ENCODE results near the gene KCNJ15. TPM values are rescaled to one million over a fixed set of nuclear protein-coding genes. Genes with fewer than 3 reads are reported as not detected.
A peak's percentile ranks its signal among the peaks of the same experiment; 100 is the strongest.

The KCNJ15 gene
- polyA plus RNA-seq, 3 donors, result 4.5 to 26.5 (median 8.0) TPM

DNA sequence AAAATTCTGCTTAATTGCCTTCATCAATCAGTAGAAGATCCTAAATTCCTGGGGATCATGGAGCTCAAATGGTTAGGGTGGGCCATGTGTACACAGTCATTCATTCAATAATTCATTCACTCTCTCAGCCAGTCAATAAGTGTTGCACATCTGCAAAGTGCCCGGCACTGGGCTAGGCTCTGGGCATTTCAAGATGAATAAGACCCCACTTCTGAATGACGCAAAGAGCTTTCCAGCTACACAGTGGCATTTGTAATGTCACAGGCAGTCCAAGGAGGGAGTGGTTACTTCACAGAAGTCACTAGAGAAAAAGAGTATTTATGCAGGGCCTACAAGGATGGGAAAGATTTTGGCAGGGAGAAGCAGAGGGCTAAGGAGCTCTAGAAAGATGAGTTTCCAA is 93.2 kb downstream of the KCNJ15 start:
- no peak overlapping the region for H2AFZ ChIP-seq (ENCODE audit: insufficient read depth, low read depth, low read length, poor library complexity, severe bottlenecking)
- no peaks in the 10 kb centered on the region for H3K27me3 ChIP-seq (ENCODE audit: control insufficient read depth in 2 of 2, insufficient read depth in 2 of 2, low read length in 2 of 2)
- intact Hi-C loops (cut with micrococcal nuclease), result loop anchor here (5.0 to 10.0 kb wide), 2 partner anchors 53 to 645 kb away; no protein-coding TSS in a partner anchor
- no peaks in the 10 kb centered on the region for H4K20me1 ChIP-seq (ENCODE audit: insufficient read depth, low read length)
- H3K9ac ChIP-seq (ENCODE audit: insufficient read depth, low read length, poor library complexity, severe bottlenecking), result no peak overlapping the region
- Mint-ChIP-seq H3K4me3 (no peak overlapping the region), H3K36me3 (peaks cover 0 to 4% of the 10 kb centered on the region in 2 donors), H3K4me1 (peaks cover 39% of the 10 kb centered on the region), H3K27me3 (ENCODE audit: low read depth in 3 of 3) (peaks cover 3 to 10% (median 7%) of the 10 kb centered on the region in 3 donors), H3K9me3 (peaks cover 0 to 5% (median 3%) of the 10 kb centered on the region in 7 donors), H3K27ac (peak overlapping the region in 2 of 7 donors; percentile 16 to 83)
- WGBS (ENCODE audit: insufficient coverage), result 100% methylated on average over 2 of the region's 2 CpGs
- peaks cover 25 to 38% of the 10 kb centered on the region in 2 donors for H3K4me1 ChIP-seq (ENCODE audit: control insufficient read depth in 1 of 2, insufficient read depth in 2 of 2, low read length in 2 of 2)
- TF ChIP-seq, protein P1, sequence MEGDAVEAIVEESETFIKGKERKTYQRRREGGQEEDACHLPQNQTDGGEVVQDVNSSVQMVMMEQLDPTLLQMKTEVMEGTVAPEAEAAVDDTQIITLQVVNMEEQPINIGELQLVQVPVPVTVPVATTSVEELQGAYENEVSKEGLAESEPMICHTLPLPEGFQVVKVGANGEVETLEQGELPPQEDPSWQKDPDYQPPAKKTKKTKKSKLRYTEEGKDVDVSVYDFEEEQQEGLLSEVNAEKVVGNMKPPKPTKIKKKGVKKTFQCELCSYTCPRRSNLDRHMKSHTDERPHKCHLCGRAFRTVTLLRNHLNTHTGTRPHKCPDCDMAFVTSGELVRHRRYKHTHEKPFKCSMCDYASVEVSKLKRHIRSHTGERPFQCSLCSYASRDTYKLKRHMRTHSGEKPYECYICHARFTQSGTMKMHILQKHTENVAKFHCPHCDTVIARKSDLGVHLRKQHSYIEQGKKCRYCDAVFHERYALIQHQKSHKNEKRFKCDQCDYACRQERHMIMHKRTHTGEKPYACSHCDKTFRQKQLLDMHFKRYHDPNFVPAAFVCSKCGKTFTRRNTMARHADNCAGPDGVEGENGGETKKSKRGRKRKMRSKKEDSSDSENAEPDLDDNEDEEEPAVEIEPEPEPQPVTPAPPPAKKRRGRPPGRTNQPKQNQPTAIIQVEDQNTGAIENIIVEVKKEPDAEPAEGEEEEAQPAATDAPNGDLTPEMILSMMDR (IDR thresholded peaks at IDR 0.05), result no peak
- H3K79me2 ChIP-seq (ENCODE audit: insufficient read depth, low read length), result no peaks in the 10 kb centered on the region
- no peaks in the 10 kb centered on the region for H3K36me3 ChIP-seq (replicated peaks in 1 of 2; ENCODE audit: control insufficient read depth in 1 of 2, insufficient read depth in 2 of 2, low read length in 2 of 2)
- H3K27ac ChIP-seq (ENCODE audit: low read depth in 1 of 2, low read length in 2 of 2), result peak overlapping the region in 1 of 2 donors; percentile 86
- no peaks in the 10 kb centered on the region for H3K9me3 ChIP-seq (replicated peaks in 1 of 2; ENCODE audit: control insufficient read depth in 1 of 2, insufficient read depth in 1 of 2, low read length in 2 of 2)
- no peak for DNase-seq
- H3K4me2 ChIP-seq (replicated peaks; ENCODE audit: extremely low read depth, low read length, poor library complexity, severe bottlenecking), result no peak overlapping the region
- no peak overlapping the region for H3K4me3 ChIP-seq (replicated peaks in 1 of 3; ENCODE audit: low read depth in 2 of 3, low read length in 3 of 3)

DNA sequence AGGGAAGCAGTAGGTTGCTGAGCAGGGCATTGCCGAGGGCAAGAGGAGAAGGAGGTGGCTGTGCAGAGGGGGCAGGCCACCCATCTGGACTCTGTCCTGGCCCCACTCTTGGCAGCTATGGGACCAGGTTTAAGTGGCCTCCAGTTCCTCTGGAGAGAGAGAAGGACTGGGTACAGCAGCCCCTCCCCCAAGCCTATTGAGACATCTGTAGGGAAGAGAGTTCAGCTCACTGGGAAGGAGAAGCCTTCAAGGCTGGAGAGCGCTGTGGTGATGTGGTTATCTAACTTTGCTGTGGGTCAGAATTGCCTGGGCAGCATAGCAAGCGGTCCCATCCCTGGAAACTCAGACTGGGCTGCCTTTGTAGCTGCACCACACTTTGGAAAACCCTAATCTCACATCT is 93.9 kb downstream of the KCNJ15 start:
- peak overlapping the region in 6 of 7 donors; percentile 82 to 92 (median 86) for H3K27ac Mint-ChIP-seq
- no peak overlapping the region for H3K4me2 ChIP-seq (replicated peaks; ENCODE audit: extremely low read depth, low read length, poor library complexity, severe bottlenecking)
- no peaks in the 10 kb centered on the region for H3K79me2 ChIP-seq (ENCODE audit: insufficient read depth, low read length)
- H3K4me1 ChIP-seq (ENCODE audit: control insufficient read depth in 1 of 2, insufficient read depth in 2 of 2, low read length in 2 of 2), result peaks cover 25 to 35% of the 10 kb centered on the region in 2 donors
- H3K9me3 ChIP-seq (replicated peaks in 1 of 2; ENCODE audit: control insufficient read depth in 1 of 2, insufficient read depth in 1 of 2, low read length in 2 of 2), result no peaks in the 10 kb centered on the region
- no peak overlapping the region for H2AFZ ChIP-seq (ENCODE audit: insufficient read depth, low read depth, low read length, poor library complexity, severe bottlenecking)
- H3K36me3 Mint-ChIP-seq, result peaks cover 0 to 4% of the 10 kb centered on the region in 2 donors
- no peak overlapping the region for H3K4me3 Mint-ChIP-seq
- TF ChIP-seq, protein P1 (IDR thresholded peaks at IDR 0.05), result no peak
- intact Hi-C loops (cut with micrococcal nuclease), result loop anchor here (5.0 to 10.0 kb wide), 2 partner anchors 53 to 646 kb away; no protein-coding TSS in a partner anchor
- peaks cover 6 to 13% (median 6%) of the 10 kb centered on the region in 3 donors for H3K27me3 Mint-ChIP-seq (ENCODE audit: low read depth in 3 of 3)
- H4K20me1 ChIP-seq (ENCODE audit: insufficient read depth, low read length), result no peaks in the 10 kb centered on the region
- H3K9ac ChIP-seq (ENCODE audit: insufficient read depth, low read length, poor library complexity, severe bottlenecking), result peak overlapping the region; percentile 5
- H3K4me1 Mint-ChIP-seq, result peaks cover 38% of the 10 kb centered on the region
- peaks cover 0 to 5% (median 3%) of the 10 kb centered on the region in 7 donors for H3K9me3 Mint-ChIP-seq
- peak overlapping the region in 1 of 3 experiments; percentile 31 for H3K4me3 ChIP-seq (replicated peaks in 1 of 3; ENCODE audit: low read depth in 2 of 3, low read length in 3 of 3)
- H3K27ac ChIP-seq (ENCODE audit: low read depth in 1 of 2, low read length in 2 of 2), result peak overlapping the region; percentile 17 to 86
- H3K36me3 ChIP-seq (replicated peaks in 1 of 2; ENCODE audit: control insufficient read depth in 1 of 2, insufficient read depth in 2 of 2, low read length in 2 of 2), result no peaks in the 10 kb centered on the region
- peak; percentile 37 to 55 (median 38) for DNase-seq
- no peaks in the 10 kb centered on the region for H3K27me3 ChIP-seq (ENCODE audit: control insufficient read depth in 2 of 2, insufficient read depth in 2 of 2, low read length in 2 of 2)
- WGBS (ENCODE audit: insufficient coverage), result 100% methylated on average over 1 of the region's 3 CpGs
